Body of pancreas (tissue), 4 donors: ENCODE measurements around the gene RASD1.

ENCODE experiments used
- CTCF ChIP-seq, 7 experiments: fragments of 450-650 bp in 4 of 7; fragments of 200-600 bp in 3 of 7; sonication (generic) in 3 of 7; IDR thresholded peaks; one replicate each; pipeline ENCODE4 v1.5.1; 2016 to 2019; ENCODE audit warnings: antibody characterized with exemption in 7 of 7
- POLR2A ChIP-seq, 3 donors: fragments of 450-650 bp; IDR thresholded peaks; one replicate each; pipeline ENCODE4 v1.6.1; 2016; ENCODE audit warnings: antibody characterized with exemption in 3 of 3, mild to moderate bottlenecking in 2 of 3

DNA sequence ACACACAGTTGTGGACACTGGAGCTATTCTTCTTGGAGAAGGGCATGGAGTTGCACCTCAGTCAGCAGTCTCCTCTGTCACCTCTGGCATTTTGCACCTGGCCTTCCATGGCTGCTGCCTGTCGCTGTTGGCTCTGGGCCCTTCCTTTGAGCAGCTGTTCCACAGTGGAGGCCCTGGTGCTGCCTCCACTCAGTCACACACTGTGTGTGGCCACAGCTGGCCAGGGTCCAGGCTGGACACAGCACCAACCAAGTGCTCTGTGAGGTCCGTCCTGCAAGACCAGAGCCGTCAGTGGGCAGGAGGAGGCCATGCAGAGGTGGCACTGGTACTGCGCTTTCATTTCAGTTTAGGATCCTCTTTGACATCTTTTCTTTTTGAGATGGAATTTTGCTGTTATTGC lies 41.0 kb downstream of the RASD1 start:
- TF ChIP-seq CTCF (IDR thresholded peaks at IDR 0.05) (no peak), POLR2A (IDR thresholded peaks at IDR 0.05) (no peak)
